OCI-LY3 (cell line): ENCODE data around the gene R3HDM1.

Experiments
- H2AFZ ChIP-seq: fragments of 200-600, 300-600 bp; shearing (Covaris generic); 2 replicates; pipeline ENCODE4 v1.6.0; 2014; ENCODE audit warnings: antibody characterized with exemption, low read depth, low read length
- H3K27ac ChIP-seq: fragments of 200-600, 300-600 bp; sonication (generic); 2 replicates; pipeline ENCODE4 v1.5.1; 2014; ENCODE audit warnings: mild to moderate bottlenecking, low read length, moderate library complexity, mixed read lengths
- H3K27me3 ChIP-seq: fragments of 200-600, 300-600 bp; sonication (generic); 2 replicates; pipeline ENCODE4 v1.6.1; 2014; ENCODE audit warnings: low read depth, low read length, mixed read lengths
- H3K36me3 ChIP-seq: fragments of 200-600, 300-600 bp; sonication (generic); replicated peaks from 2 replicates; pipeline ENCODE3; 2014; ENCODE audit warnings: low read depth, low read length, mixed read lengths
- H3K4me1 ChIP-seq: fragments of 300-600, 200-600 bp; sonication (generic); 2 replicates; pipeline ENCODE4 v1.6.1; 2014; ENCODE audit warnings: low read length, mixed read lengths
- H3K4me2 ChIP-seq: fragments of 200-600, 300-600 bp; sonication (generic); 2 replicates; pipeline ENCODE4 v1.6.1; 2014; ENCODE audit warnings: low read length, mixed read lengths
- H3K4me3 ChIP-seq: fragments of 300-600, 200-600 bp; sonication (generic); 2 replicates; pipeline ENCODE4 v1.5.1; 2014; ENCODE audit warnings: antibody characterized with exemption, mild to moderate bottlenecking, low read length, moderate library complexity
- H3K79me2 ChIP-seq: fragments of 300-600, 200-600 bp; shearing (Covaris generic); 2 replicates; pipeline ENCODE4 v1.6.1; 2014; ENCODE audit warnings: mild to moderate bottlenecking, low read length, mixed read lengths
- H3K9ac ChIP-seq: fragments of 300-600, 200-600 bp; shearing (Covaris generic); 2 replicates; pipeline ENCODE4 v1.6.0; 2014; ENCODE audit warnings: mild to moderate bottlenecking, low read length, moderate library complexity
- H3K9me3 ChIP-seq: fragments of 200-600, 300-600 bp; shearing (Covaris generic); 2 replicates; pipeline ENCODE4 v1.6.1; 2014; ENCODE audit warnings: low read length, mixed read lengths; ENCODE audit not compliant: insufficient read depth
- H4K20me1 ChIP-seq: fragments of 200-600, 300-600 bp; sonication (generic); 2 replicates; pipeline ENCODE4 v1.6.1; 2016; ENCODE audit warnings: low read length, mixed read lengths; ENCODE audit not compliant: insufficient read depth
- CTCF ChIP-seq: fragments of 200-600, 300-600 bp; sonication (generic); IDR thresholded peaks from 2 replicates; pipeline ENCODE4 v1.5.1; 2014; ENCODE audit warnings: antibody characterized with exemption, low read length, low read depth
- EZH2phosphoT487 ChIP-seq: fragments of 200-600 bp; shearing (Covaris generic); IDR thresholded peaks from 2 replicates; pipeline ENCODE4 v1.6.1; 2018; ENCODE audit warnings: antibody characterized with exemption, mixed run types, low read depth

R3HDM1 gene

GRCh38 chr2:135585586-135585985, 54.3 kb downstream of the R3HDM1 start:
- Histone ChIP-seq H3K27ac (no peak overlapping the region), H4K20me1 (no peaks in the 10 kb centered on the region), H3K36me3 (peaks cover 2% of the 10 kb centered on the region), H3K9ac (no peak overlapping the region), H3K4me2 (no peak overlapping the region), H3K79me2 (peaks cover 2% of the 10 kb centered on the region; the same call in 1 of the 2 replicates), H2AFZ (no peak overlapping the region), H3K9me3 (no peaks in the 10 kb centered on the region), H3K4me3 (no peak overlapping the region), H3K27me3 (no peaks in the 10 kb centered on the region), H3K4me1 (no peaks in the 10 kb centered on the region)
- TF ChIP-seq CTCF (peak; percentile 17; the same call in 1 of the 2 replicates), EZH2phosphoT487 (no peak)

GRCh38 chr2:135586148-135586547, 54.9 kb downstream of the R3HDM1 start:
- no peak overlapping the region for H3K9ac ChIP-seq
- H3K36me3 ChIP-seq = peaks cover 7% of the 10 kb centered on the region
- no peak overlapping the region for H3K4me3 ChIP-seq
- H3K4me1 ChIP-seq = no peaks in the 10 kb centered on the region
- no peaks in the 10 kb centered on the region for H3K9me3 ChIP-seq
- no peaks in the 10 kb centered on the region for H4K20me1 ChIP-seq
- no peak overlapping the region for H3K4me2 ChIP-seq
- no peak overlapping the region for H3K27ac ChIP-seq
- H2AFZ ChIP-seq = no peak overlapping the region
- no peaks in the 10 kb centered on the region for H3K27me3 ChIP-seq
- peaks cover under 1% of the 10 kb centered on the region; the same call in 1 of the 2 replicates for H3K79me2 ChIP-seq
- TF ChIP-seq EZH2phosphoT487 (no peak), CTCF (no peak)

DNA sequence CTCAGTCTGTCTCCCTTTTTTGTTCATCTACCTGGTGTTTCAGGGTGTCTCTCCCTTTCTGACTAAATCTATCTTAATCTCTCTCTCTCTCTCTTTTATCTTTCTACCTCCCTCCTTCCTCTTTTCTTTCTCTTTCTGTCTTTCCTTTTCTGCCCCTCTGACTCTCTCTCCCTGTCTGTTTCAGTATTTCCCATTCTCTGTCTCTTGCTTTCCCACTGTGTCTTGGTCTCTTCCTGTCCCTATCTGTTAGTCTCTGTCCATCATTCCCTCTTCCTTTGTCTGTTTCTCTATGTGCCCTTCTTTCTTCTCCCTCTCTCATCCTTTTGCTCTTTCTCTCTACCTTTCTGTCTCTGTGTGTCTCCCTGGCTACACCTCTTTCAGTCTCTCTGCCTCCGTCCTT, 56.7 kb downstream of the R3HDM1 start:
- Histone ChIP-seq H3K9me3 (peaks cover 10% of the 10 kb centered on the region; the same call in 1 of the 2 replicates), H2AFZ (no peak overlapping the region), H3K4me1 (no peaks in the 10 kb centered on the region), H3K27me3 (no peaks in the 10 kb centered on the region), H3K79me2 (no peaks in the 10 kb centered on the region), H3K4me3 (no peak overlapping the region), H3K9ac (no peak overlapping the region), H4K20me1 (no peaks in the 10 kb centered on the region), H3K4me2 (no peak overlapping the region), H3K36me3 (peaks cover 20% of the 10 kb centered on the region), H3K27ac (no peak overlapping the region)
- TF ChIP-seq EZH2phosphoT487 (no peak), CTCF (no peak)

- peaks cover 10% of the 10 kb centered on the region; the same call in 1 of the 2 replicates for H3K9me3 ChIP-seq
- H3K27ac ChIP-seq = no peak overlapping the region
- no peak overlapping the region for H3K4me3 ChIP-seq
- peaks cover 20% of the 10 kb centered on the region for H3K36me3 ChIP-seq
- no peak overlapping the region for H3K9ac ChIP-seq
- no peaks in the 10 kb centered on the region for H3K27me3 ChIP-seq
- H3K79me2 ChIP-seq = no peaks in the 10 kb centered on the region
- TF ChIP-seq CTCF (no peak), EZH2phosphoT487 (no peak)
- H4K20me1 ChIP-seq = no peaks in the 10 kb centered on the region
- H3K4me2 ChIP-seq = no peak overlapping the region
- no peak overlapping the region for H2AFZ ChIP-seq
- no peaks in the 10 kb centered on the region for H3K4me1 ChIP-seq
Observed at GRCh38 chr2:135590619-135591260, 59.5 kb downstream of the R3HDM1 start.
